ENCODE measurements around the gene SYTL3. TPM values are rescaled to one million over a fixed set of nuclear protein-coding genes. Genes with fewer than 3 reads are reported as not detected.

SYTL3 gene
- total and polyA plus RNA-seq, 9 of the 15 experiments (the other 6 are each of a cell fraction or from before 2014, with no cell fraction given), result 0.04 to 0.46 (median 0.17) TPM; not detected in 1

GRCh38 chr6:158805698-158806377 is 156.0 kb downstream of the SYTL3 start:
- ChIA-PET POLR2A (interaction anchor here (1.0 kb wide), 1 partner anchor 51 kb away, joined by 3 read pairs; no protein-coding TSS in a partner anchor), CTCF (ENCODE audit: low intra/inter-chr PET ratio) (interaction anchor here (0.7 kb wide), 1 partner anchor 86 kb away, joined by 4 read pairs; no protein-coding TSS in a partner anchor)
- no peaks in the 10 kb centered on the region for H3K27me3 ChIP-seq (ENCODE audit: control insufficient read depth in 2 of 2, insufficient read depth in 2 of 2, low read length in 2 of 2)
- H3K9me1 ChIP-seq (ENCODE audit: control insufficient read depth, insufficient read depth, low read length), result peaks cover 7% of the 10 kb centered on the region
- H4K20me1 ChIP-seq (replicated peaks; ENCODE audit: control insufficient read depth, insufficient read depth, low read length), result peaks cover 38% of the 10 kb centered on the region
- no peak for DNase-seq (ENCODE audit: extremely low read depth in 1 of 4, low spot score in 3 of 4)
- in situ Hi-C loops (cut with MboI), result no loop called here
- ATAC-seq, result no peak
- FAIRE-seq, result no peak
- no peak overlapping the region for H3K4me2 ChIP-seq (ENCODE audit: insufficient read depth, low read length)
- intact Hi-C loops (cut with micrococcal nuclease), result loop anchor here (10.0 kb wide), 1 partner anchor 299 kb away; no protein-coding TSS in a partner anchor
- peaks cover 58% of the 10 kb centered on the region for H3K36me3 ChIP-seq (ENCODE audit: control insufficient read depth, insufficient read depth, low read length)
- WGBS (ENCODE audit: insufficient coverage, low coverage, missing lambda C conversion rate), result 54% methylated on average over 5 of the region's 5 CpGs
- H3K4me3 ChIP-seq, result no peak overlapping the region
- no peaks in the 10 kb centered on the region for H3K9me3 ChIP-seq (replicated peaks; ENCODE audit: control insufficient read depth, insufficient read depth, low read depth, low read length)
- no TSS peak for BruUV-seq (replicated peaks)
- no peak overlapping the region for H2AFZ ChIP-seq (ENCODE audit: low read depth, low read length)
- H3K4me1 ChIP-seq (replicated peaks in 1 of 2; ENCODE audit: control insufficient read depth in 2 of 2, insufficient read depth in 2 of 2, low read length in 2 of 2), result peaks cover 6 to 28% of the 10 kb centered on the region in 2 experiments; a peak in 4 of 5 replicates
- H3K27ac ChIP-seq (ENCODE audit: extremely low read depth, low read depth, low read length), result no peak overlapping the region
- peak overlapping the region in 1 of 2 experiments; percentile 29; a peak in 1 of 4 replicates for H3K9ac ChIP-seq (ENCODE audit: insufficient read depth in 1 of 2, low read depth in 2 of 2, low read length in 2 of 2)
- H3K79me2 ChIP-seq (ENCODE audit: control insufficient read depth, insufficient read depth, low read length), result peaks cover 96% of the 10 kb centered on the region
- TF ChIP-seq HDAC3 (IDR thresholded peaks at IDR 0.05; ENCODE audit: borderline replicate concordance, partially characterized antibody) (no peak), EZH2 (IDR thresholded peaks at IDR 0.05; ENCODE audit: borderline replicate concordance, low read depth, low read length) (no peak), RERE (CRISPR knock-in tag; IDR thresholded peaks at IDR 0.05; ENCODE audit: borderline replicate concordance) (no peak), MCM7 (IDR thresholded peaks at IDR 0.05) (no peak), RNF2 (IDR thresholded peaks at IDR 0.05) (no peak), ZNF217 (CRISPR knock-in tag; IDR thresholded peaks at IDR 0.05) (no peak), E2F8 (IDR thresholded peaks at IDR 0.05; ENCODE audit: low read depth, partially characterized antibody) (no peak), ZNF274 (IDR thresholded peaks at IDR 0.05; ENCODE audit: borderline replicate concordance, low read depth, low read length) (no peak), TFE3 (CRISPR knock-in tag; IDR thresholded peaks at IDR 0.05) (no peak), OTX1 (CRISPR knock-in tag; IDR thresholded peaks at IDR 0.05) (no peak), TSC22D4 (tag; IDR thresholded peaks at IDR 0.05) (no peak), RBM15 (IDR thresholded peaks at IDR 0.05; ENCODE audit: insufficient read depth, low read length) (no peak)

Measured in K562 (cell line).